ENCODE results near the gene CCDC32.

- TF ChIP-seq POLR2A (IDR thresholded peaks at IDR 0.05) (no peak), EP300 (IDR thresholded peaks at IDR 0.05) (no peak), CTCF (IDR thresholded peaks at IDR 0.05) (no peak)
These were observed 52.4 kb downstream of the CCDC32 start for GRCh38 chr15:40512440-40512839.
